Naive thymus-derived CD8-positive, alpha-beta T cell (primary cell): ENCODE data around the gene SLC38A7. TPM values are rescaled to one million over a fixed set of nuclear protein-coding genes. Genes with fewer than 3 reads are reported as not detected.

Experiments used
- ATAC-seq, 2 donors: fragments of 150-1000 bp; cut with Tn5 transposase in 1 of 2; sonication (Bioruptor Pico), chemical (Tn5 transposase) in 1 of 2; 1 replicate in 1 of 2; 2 replicates in 1 of 2; pipeline ENCODE4 v1.10.0; 2021; ENCODE audit warnings: mild to moderate bottlenecking in 2 of 2, moderate library complexity in 2 of 2
- POLR2A ChIA-PET: fragments of 350-600 bp; sonication (Branson Sonifier 250); formaldehyde crosslinking; loops from one replicate; lab custom pipeline; 2021; ENCODE audit warnings: antibody characterized with exemption; lab: Charles Lee
- DNase-seq, 10 donors: peaks; one replicate each; pipeline versions ENCODE4 v3.0.0 to v3.0.0-alpha.2; 2020 to 2022
- H3K27ac Mint-ChIP-seq, 10 donors: one replicate each; pipeline ENCODE4 v1.8.0; 2020 to 2022; ENCODE audit warnings: mild to moderate bottlenecking in 10 of 10, mixed read lengths in 10 of 10, moderate library complexity in 4 of 10, inconsistent platforms in 1 of 10
- H3K27me3 Mint-ChIP-seq, 5 donors: one replicate each; pipeline ENCODE4 v1.8.0; 2021 to 2022; ENCODE audit warnings: mixed read lengths in 5 of 5
- H3K36me3 Mint-ChIP-seq, 3 donors: one replicate each; pipeline ENCODE4 v1.8.0; 2020 to 2022; ENCODE audit warnings: mixed read lengths in 3 of 3, mild to moderate bottlenecking in 2 of 3, inconsistent platforms in 1 of 3
- H3K4me1 Mint-ChIP-seq, 4 donors: one replicate each; pipeline ENCODE4 v1.8.0; 2021 to 2022; ENCODE audit warnings: mixed read lengths in 4 of 4
- H3K4me3 Mint-ChIP-seq, 10 donors: one replicate each; pipeline ENCODE4 v1.8.0; 2020 to 2022; ENCODE audit warnings: mild to moderate bottlenecking in 10 of 10, mixed read lengths in 10 of 10, moderate library complexity in 6 of 10, inconsistent platforms in 1 of 10
- H3K9me3 Mint-ChIP-seq, 9 donors: one replicate each; pipeline ENCODE4 v1.8.0; 2020 to 2022; ENCODE audit warnings: mixed read lengths in 9 of 9, mild to moderate bottlenecking in 3 of 9, inconsistent platforms in 1 of 9, moderate library complexity in 1 of 9
- polyA plus RNA-seq, 3 donors: library from polyadenylated mRNA; unstranded; fragments of 300-500 nt; fragmentation: Illumina TruSeq; gene quantifications; one replicate each; pipeline ENCODE4 v1.2.3, GENCODE V29; 2021
- total RNA-seq, 8 experiments: library from RNA in 2 of 8; stranded (reverse) in 2 of 8; gene quantifications; one replicate each; pipeline ENCODE4 v1.2.3 and lab custom pipeline; 2021 to 2026

SLC38A7 gene
- total and polyA plus RNA-seq, 5 experiments from 2014 or later, result 3.7 to 16.2 (median 8.7) TPM

GRCh38 chr16:58620396-58620795 is 64.2 kb downstream of the SLC38A7 start:
- H3K36me3 Mint-ChIP-seq, result peaks cover 0 to 85% (median 10%) of the 10 kb centered on the region in 3 donors
- DNase-seq (no peak), ATAC-seq (no peak)
- no peaks in the 10 kb centered on the region for H3K27me3 Mint-ChIP-seq
- POLR2A ChIA-PET, result no interaction called here
- peak overlapping the region in 1 of 10 donors; percentile 26 for H3K27ac Mint-ChIP-seq
- H3K9me3 Mint-ChIP-seq, result no peaks in the 10 kb centered on the region
- no peak overlapping the region for H3K4me3 Mint-ChIP-seq
- peaks cover 8 to 43% (median 38%) of the 10 kb centered on the region in 4 donors for H3K4me1 Mint-ChIP-seq

GRCh38 chr16:58615280-58615679 is 69.3 kb downstream of the SLC38A7 start:
- DNase-seq (no peak), ATAC-seq (no peak)
- Mint-ChIP-seq H3K36me3 (peaks cover 2 to 54% (median 3%) of the 10 kb centered on the region in 3 donors), H3K27me3 (no peaks in the 10 kb centered on the region), H3K4me1 (peaks cover 14 to 44% (median 36%) of the 10 kb centered on the region in 4 donors), H3K4me3 (peak overlapping the region in 1 of 10 donors; percentile 15), H3K9me3 (no peaks in the 10 kb centered on the region), H3K27ac (peak overlapping the region in 4 of 10 donors; percentile 5 to 51 (median 20))
- POLR2A ChIA-PET, result no interaction called here

Other genes with a start within 250 kb of the SLC38A7 start
- gene NDRG4, start 184.6 kb downstream of the SLC38A7 start, total RNA-seq, result 1 to 10 TPM; 1.5 to 1.6 TPM
- gene NDRG4, start 184.6 kb downstream of the SLC38A7 start, polyA plus RNA-seq, result under 1 TPM in 2 of 3 donors, not detected in 1; 0.13 to 0.56 TPM
- 10 to 100 TPM; 38.6 to 45.6 TPM for gene SETD6, start 169.3 kb downstream of the SLC38A7 start, total RNA-seq
- gene SETD6, start 169.3 kb downstream of the SLC38A7 start, polyA plus RNA-seq, result 10 to 100 TPM in 2 of 3 donors, 1 to 10 TPM in 1; 9.8 to 14.5 (median 11.6) TPM
- 100 to 1,000 TPM; 245 to 259 TPM for gene CNOT1, start 54.9 kb downstream of the SLC38A7 start, total RNA-seq
- gene CNOT1, start 54.9 kb downstream of the SLC38A7 start, polyA plus RNA-seq, result 10 to 100 TPM; 65.1 to 95.9 (median 87.7) TPM
- 10 to 100 TPM; 38.6 to 40.5 TPM for gene GOT2, start 49.5 kb upstream of the SLC38A7 start, total RNA-seq
- 10 to 100 TPM; 68.0 to 76.8 (median 76.6) TPM for gene GOT2, start 49.5 kb upstream of the SLC38A7 start, polyA plus RNA-seq